GM12864 (cell line): ENCODE data around the gene COX5A.
A peak's percentile ranks its signal among the peaks of the same experiment; 100 is the strongest.

Source experiments
- DNase-seq: peaks from one replicate; pipeline ENCODE4 v3.0.0-alpha.2; 2011; ENCODE audit warnings: low read depth
- H3K4me3 ChIP-seq: 2 replicates; pipeline ENCODE4 v1.5.1; 2011; ENCODE audit warnings: mild to moderate bottlenecking, low read depth, low read length, control low read depth
- TF ChIP-seq, protein P1 (sequence below): IDR thresholded peaks from 2 replicates; pipeline ENCODE4 v1.5.1; 2011; ENCODE audit warnings: low read depth, mild to moderate bottlenecking, moderate library complexity, low read length, control low read depth, inconsistent platforms; ENCODE audit errors: missing control alignments

COX5A gene

DNA sequence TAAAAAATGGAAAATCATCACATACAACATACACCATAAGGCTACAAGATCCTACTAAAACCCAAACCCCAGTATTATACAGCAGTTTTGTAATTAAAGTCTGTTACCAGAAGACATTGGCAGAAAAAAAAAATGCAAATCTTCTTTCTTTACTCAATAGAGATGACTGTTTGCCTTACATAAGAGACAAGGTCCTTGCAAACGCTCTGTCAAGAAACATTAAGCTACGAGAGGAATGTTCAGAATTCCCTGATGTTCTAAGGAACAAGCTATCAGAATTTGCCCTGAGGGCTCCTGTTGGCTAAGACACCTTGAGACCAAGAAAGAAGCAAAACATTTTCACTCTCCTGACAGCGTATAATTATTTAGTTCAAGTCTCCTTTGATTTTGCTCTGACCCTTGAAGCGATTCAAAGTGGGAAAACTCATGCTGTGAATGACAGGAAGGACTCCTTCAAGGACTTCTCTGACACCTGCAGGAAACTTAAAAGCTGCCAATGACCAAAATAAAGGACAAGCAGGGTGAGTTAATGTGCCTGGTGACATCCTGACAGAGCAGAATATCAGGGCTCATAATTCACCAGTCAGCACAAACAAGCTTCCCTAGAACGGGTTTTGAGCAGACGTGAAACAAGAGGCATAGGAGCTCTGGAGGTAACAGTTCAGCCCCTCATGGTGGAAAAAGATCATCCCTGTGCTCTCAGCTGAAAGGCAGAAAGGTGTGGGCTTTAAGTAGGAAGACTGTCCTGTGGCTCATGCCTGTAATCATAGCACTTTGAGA, 67.2 kb downstream of the COX5A start:
- H3K4me3 ChIP-seq: peak overlapping the region; percentile 93
- TF ChIP-seq, protein P1, sequence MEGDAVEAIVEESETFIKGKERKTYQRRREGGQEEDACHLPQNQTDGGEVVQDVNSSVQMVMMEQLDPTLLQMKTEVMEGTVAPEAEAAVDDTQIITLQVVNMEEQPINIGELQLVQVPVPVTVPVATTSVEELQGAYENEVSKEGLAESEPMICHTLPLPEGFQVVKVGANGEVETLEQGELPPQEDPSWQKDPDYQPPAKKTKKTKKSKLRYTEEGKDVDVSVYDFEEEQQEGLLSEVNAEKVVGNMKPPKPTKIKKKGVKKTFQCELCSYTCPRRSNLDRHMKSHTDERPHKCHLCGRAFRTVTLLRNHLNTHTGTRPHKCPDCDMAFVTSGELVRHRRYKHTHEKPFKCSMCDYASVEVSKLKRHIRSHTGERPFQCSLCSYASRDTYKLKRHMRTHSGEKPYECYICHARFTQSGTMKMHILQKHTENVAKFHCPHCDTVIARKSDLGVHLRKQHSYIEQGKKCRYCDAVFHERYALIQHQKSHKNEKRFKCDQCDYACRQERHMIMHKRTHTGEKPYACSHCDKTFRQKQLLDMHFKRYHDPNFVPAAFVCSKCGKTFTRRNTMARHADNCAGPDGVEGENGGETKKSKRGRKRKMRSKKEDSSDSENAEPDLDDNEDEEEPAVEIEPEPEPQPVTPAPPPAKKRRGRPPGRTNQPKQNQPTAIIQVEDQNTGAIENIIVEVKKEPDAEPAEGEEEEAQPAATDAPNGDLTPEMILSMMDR: no peak
- no peak for DNase-seq
